OCI-LY3 (cell line): ENCODE results near the gene AGAP1.

Experiments
- CTCF ChIP-seq: fragments of 200-600, 300-600 bp; sonication (generic); IDR thresholded peaks from 2 replicates; pipeline ENCODE4 v1.5.1; 2014; ENCODE audit warnings: antibody characterized with exemption, low read length, low read depth
- EZH2phosphoT487 ChIP-seq: fragments of 200-600 bp; shearing (Covaris generic); IDR thresholded peaks from 2 replicates; pipeline ENCODE4 v1.6.1; 2018; ENCODE audit warnings: antibody characterized with exemption, mixed run types, low read depth

GRCh38 chr2:235555371-235555770 is 61.5 kb downstream of the AGAP1 start:
- no peak for TF ChIP-seq CTCF
- TF ChIP-seq EZH2phosphoT487: no peak
